PC-3 (cell line): ENCODE measurements around the gene PTPRN. TPM values are rescaled to one million over a fixed set of nuclear protein-coding genes. Genes with fewer than 3 reads are reported as not detected.

Source experiments
- ATAC-seq: fragments of 200-7000 bp; cut with Tn5 transposase; 2 replicates; pipeline ENCODE4 v1.9.1; 2020; ENCODE audit warnings: mild to moderate bottlenecking, moderate library complexity
- BruUV-seq: library from RNA; stranded (reverse); fragments of 400-500 nt; replicated peaks from 2 replicates; lab custom pipeline; 2021; lab: Mats Ljungman, UMichigan
- CTCF ChIA-PET: fragments of 300-600 bp; sonication (Branson Sonifier 250); formaldehyde crosslinking; loops from one replicate; lab custom pipeline; 2022; ENCODE audit warnings: antibody characterized with exemption; lab: Charles Lee
- POLR2A ChIA-PET: fragments of 300-600 bp; sonication (Branson Sonifier 250); formaldehyde crosslinking; loops from one replicate; lab custom pipeline; 2022; ENCODE audit warnings: antibody characterized with exemption; ENCODE audit not compliant: unreplicated experiment; lab: Charles Lee
- DNase-seq: peaks from one replicate; pipeline ENCODE4 v3.0.0-alpha.2; 2015
- H2AFZ ChIP-seq: fragments of 300-600 bp; sonication (generic); 2 replicates; pipeline ENCODE4 v1.6.0; 2016; ENCODE audit warnings: antibody characterized with exemption, low read length
- H3F3A ChIP-seq: fragments of 300-600 bp; sonication (generic); one replicate; pipeline ENCODE4 v1.6.0; 2017; ENCODE audit warnings: antibody characterized with exemption, low read length, control low read depth, mild to moderate bottlenecking; ENCODE audit not compliant: unreplicated experiment
- H3K27ac ChIP-seq: fragments of 300-600 bp; sonication (generic); 2 replicates; pipeline ENCODE4 v1.5.1; 2016; ENCODE audit warnings: mild to moderate bottlenecking, low read length
- H3K27me3 ChIP-seq: fragments of 300-600 bp; sonication (generic); 2 replicates; pipeline ENCODE4 v1.6.1; 2016; ENCODE audit warnings: low read length, mixed read lengths
- H3K36me3 ChIP-seq: fragments of 300-600 bp; sonication (generic); 2 replicates; pipeline ENCODE4 v1.6.1; 2016; ENCODE audit warnings: low read depth, mixed run types, low read length, mixed read lengths
- H3K4me1 ChIP-seq: fragments of 300-600 bp; sonication (generic); 2 replicates; pipeline ENCODE4 v1.5.1; 2016; ENCODE audit warnings: low read length; ENCODE audit not compliant: insufficient read depth
- H3K4me2 ChIP-seq: fragments of 300-600 bp; sonication (generic); 2 replicates; pipeline ENCODE4 v1.6.0; 2016; ENCODE audit warnings: low read length
- H3K4me3 ChIP-seq: fragments of 300-600 bp; sonication (generic); 2 replicates; pipeline ENCODE4 v1.5.1; 2016; ENCODE audit warnings: mild to moderate bottlenecking, low read length, mixed read lengths
- H3K79me2 ChIP-seq: fragments of 300-600 bp; sonication (generic); 2 replicates; pipeline ENCODE4 v1.6.1; 2017; ENCODE audit warnings: low read length, mixed read lengths
- H3K9ac ChIP-seq: fragments of 300-600 bp; sonication (generic); 2 replicates; pipeline ENCODE4 v1.6.0; 2016; ENCODE audit warnings: mild to moderate bottlenecking, low read length
- H3K9me2 ChIP-seq: fragments of 300-600 bp; sonication (generic); replicated peaks from 2 replicates; pipeline ENCODE4 v1.6.1; 2016; ENCODE audit warnings: mixed run types, low read length, mixed read lengths
- H3K9me3 ChIP-seq: fragments of 300-600 bp; sonication (generic); 2 replicates; pipeline ENCODE4 v1.6.1; 2016; ENCODE audit warnings: low read length, mixed read lengths
- H4K20me1 ChIP-seq: fragments of 300-600 bp; sonication (generic); 2 replicates; pipeline ENCODE4 v1.6.1; 2016; ENCODE audit warnings: low read length, mixed read lengths
- EZH2 ChIP-seq: fragments of 300-600 bp; sonication (generic); IDR thresholded peaks from one replicate; pipeline ENCODE4 v1.6.1; 2017; ENCODE audit warnings: antibody characterized with exemption, mild to moderate bottlenecking, low read length; ENCODE audit not compliant: unreplicated experiment
- EZH2phosphoT487 ChIP-seq: fragments of 300-600 bp; sonication (generic); IDR thresholded peaks from 2 replicates; pipeline ENCODE4 v1.6.1; 2018; ENCODE audit warnings: mild to moderate bottlenecking, antibody characterized with exemption, low read length, borderline replicate concordance
- intact Hi-C: fragments of 100-400 bp; cut with micrococcal nuclease; formaldehyde crosslinking; loops from 2 replicates; pipeline ENCODE4 v1.9.0; 2023
- microRNA-seq: library from miRNA; unstranded; fragments of <30 nt; microRNA quantifications from one replicate; pipeline ENCODE4 v1.1.0, GENCODE V29; 2020; ENCODE audit not compliant: unreplicated experiment
- total RNA-seq: library from RNA; depleted of rRNA; stranded (reverse); fragments of >200 nt; gene quantifications from 2 replicates; pipeline ENCODE4 v1.2.3, GENCODE V29; 2014; rRNA removed
- TF ChIP-seq, protein P1 (sequence below): fragments of 300-600 bp; sonication (generic); conservative IDR thresholded peaks from 2 replicates; pipeline ENCODE4 v1.5.1; 2017; ENCODE audit warnings: antibody characterized with exemption, low read depth, mild to moderate bottlenecking, low read length

The PTPRN gene
- total RNA-seq, 1 experiment from 2014 or later, result 0.07 TPM

DNA sequence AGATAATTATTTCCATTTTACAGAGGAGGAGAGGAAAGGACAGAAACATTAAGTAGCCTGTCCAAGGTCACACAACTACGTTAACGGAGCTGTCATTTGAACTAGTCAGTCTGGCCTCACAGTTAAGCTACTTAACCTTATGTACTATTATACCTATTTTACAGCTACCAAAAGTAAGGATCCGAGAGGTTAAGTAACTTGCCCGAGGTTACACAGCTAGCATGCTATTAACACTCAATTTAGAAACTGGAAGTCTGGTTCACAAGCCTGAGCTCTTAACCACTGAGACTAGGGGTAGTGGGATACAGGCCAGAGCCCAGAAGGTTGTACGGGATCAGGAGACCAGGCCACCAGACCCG is 64.4 kb downstream of the PTPRN start:
- Histone ChIP-seq H3F3A (peaks cover 5% of the 10 kb centered on the region), H3K9me3 (no peaks in the 10 kb centered on the region), H3K4me1 (peaks cover 39% of the 10 kb centered on the region), H3K27me3 (no peaks in the 10 kb centered on the region), H3K4me2 (peak overlapping the region; percentile 92), H3K36me3 (peaks cover 8% of the 10 kb centered on the region; the same call in 1 of the 2 replicates), H3K27ac (no peak overlapping the region), H3K79me2 (peaks cover 29% of the 10 kb centered on the region), H2AFZ (peak overlapping the region; percentile 83), H3K4me3 (peak overlapping the region; percentile 88), H4K20me1 (no peaks in the 10 kb centered on the region), H3K9ac (peak overlapping the region; percentile 93), H3K9me2 (no peaks in the 10 kb centered on the region)
- TSS peak; percentile 80 for BruUV-seq
- CTCF ChIA-PET, result interaction anchor here (0.9 to 1.9 kb wide), 2 partner anchors 30 to 50 kb away, joined by 3 to 6 read pairs; no protein-coding TSS in a partner anchor
- POLR2A ChIA-PET, result interaction anchor here (0.5 to 1.4 kb wide), 5 partner anchors 27 to 127 kb away, joined by 3 to 5 read pairs (median 4); no protein-coding TSS in a partner anchor
- TF ChIP-seq, protein P1, sequence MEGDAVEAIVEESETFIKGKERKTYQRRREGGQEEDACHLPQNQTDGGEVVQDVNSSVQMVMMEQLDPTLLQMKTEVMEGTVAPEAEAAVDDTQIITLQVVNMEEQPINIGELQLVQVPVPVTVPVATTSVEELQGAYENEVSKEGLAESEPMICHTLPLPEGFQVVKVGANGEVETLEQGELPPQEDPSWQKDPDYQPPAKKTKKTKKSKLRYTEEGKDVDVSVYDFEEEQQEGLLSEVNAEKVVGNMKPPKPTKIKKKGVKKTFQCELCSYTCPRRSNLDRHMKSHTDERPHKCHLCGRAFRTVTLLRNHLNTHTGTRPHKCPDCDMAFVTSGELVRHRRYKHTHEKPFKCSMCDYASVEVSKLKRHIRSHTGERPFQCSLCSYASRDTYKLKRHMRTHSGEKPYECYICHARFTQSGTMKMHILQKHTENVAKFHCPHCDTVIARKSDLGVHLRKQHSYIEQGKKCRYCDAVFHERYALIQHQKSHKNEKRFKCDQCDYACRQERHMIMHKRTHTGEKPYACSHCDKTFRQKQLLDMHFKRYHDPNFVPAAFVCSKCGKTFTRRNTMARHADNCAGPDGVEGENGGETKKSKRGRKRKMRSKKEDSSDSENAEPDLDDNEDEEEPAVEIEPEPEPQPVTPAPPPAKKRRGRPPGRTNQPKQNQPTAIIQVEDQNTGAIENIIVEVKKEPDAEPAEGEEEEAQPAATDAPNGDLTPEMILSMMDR, result no peak
- TF ChIP-seq EZH2 (no peak), EZH2phosphoT487 (no peak)
- DNase-seq, result no peak
- intact Hi-C loops, result no loop called here
- no peak for ATAC-seq

- Histone ChIP-seq H3K4me1 (peaks cover 25% of the 10 kb centered on the region), H3K9me2 (no peaks in the 10 kb centered on the region), H2AFZ (no peak overlapping the region), H3K27ac (no peak overlapping the region), H3K79me2 (peaks cover 29% of the 10 kb centered on the region), H3K9ac (no peak overlapping the region), H3K4me2 (no peak overlapping the region), H3K36me3 (peaks cover 7% of the 10 kb centered on the region; the same call in 1 of the 2 replicates), H3K4me3 (no peak overlapping the region), H3K27me3 (no peaks in the 10 kb centered on the region), H3K9me3 (no peaks in the 10 kb centered on the region), H3F3A (no peaks in the 10 kb centered on the region), H4K20me1 (no peaks in the 10 kb centered on the region)
- ChIA-PET CTCF (no interaction called here), POLR2A (no interaction called here)
- no peak for DNase-seq
- intact Hi-C loops, result no loop called here
- no peak for ATAC-seq
- no TSS peak for BruUV-seq
- TF ChIP-seq EZH2phosphoT487 (no peak), EZH2 (no peak)
- TF ChIP-seq, protein P1, result no peak
Observed at GRCh38 chr2:219243291-219243761, 65.9 kb downstream of the PTPRN start.

Small RNA genes lying within 50 kb of the gene (microRNA-seq; reads per million reads assigned to microRNA genes)
- not detected for gene MIR153-1

Other genes with a start within 250 kb of the PTPRN start
- 0.07 TPM in 1 of 2 replicates, not detected in the other for gene IHH, start 248.5 kb downstream of the PTPRN start, total RNA-seq
- 16.7 and 18.5 TPM in 2 replicates for gene NHEJ1, start 148.6 kb downstream of the PTPRN start, total RNA-seq
- gene SLC23A3, start 139.4 kb downstream of the PTPRN start, total RNA-seq, result 1.4 and 1.7 TPM in 2 replicates
- gene CNPPD1, start 132.5 kb downstream of the PTPRN start, total RNA-seq, result 38.2 and 44.0 TPM in 2 replicates
- gene RETREG2, start 131.1 kb downstream of the PTPRN start, total RNA-seq, result 61.0 and 87.2 TPM in 2 replicates
- 47.5 and 49.5 TPM in 2 replicates for gene ZFAND2B, start 102.6 kb downstream of the PTPRN start, total RNA-seq
- 21.1 and 23.9 TPM in 2 replicates for gene ABCB6, start 90.4 kb downstream of the PTPRN start, total RNA-seq
- gene ATG9A, start 79.8 kb downstream of the PTPRN start, total RNA-seq, result 59.6 and 77.2 TPM in 2 replicates
- gene ANKZF1, start 79.6 kb downstream of the PTPRN start, total RNA-seq, result 67.9 and 78.5 TPM in 2 replicates
- 6.0 and 6.1 TPM in 2 replicates for gene GLB1L, start 64.0 kb downstream of the PTPRN start, total RNA-seq
- 13.8 and 16.3 TPM in 2 replicates for gene STK16, start 63.9 kb downstream of the PTPRN start, total RNA-seq
- gene TUBA4B, start 56.2 kb downstream of the PTPRN start, total RNA-seq, result not detected in 2 replicates
- 75.4 and 87.9 TPM in 2 replicates for gene TUBA4A, start 55.5 kb downstream of the PTPRN start, total RNA-seq
- gene DNAJB2, start 30.0 kb downstream of the PTPRN start, total RNA-seq, result 62.3 and 98.4 TPM in 2 replicates
- not detected in 2 replicates for gene RESP18, start 23.3 kb upstream of the PTPRN start, total RNA-seq
- 86.2 and 114 TPM in 2 replicates for gene DNPEP, start 78.5 kb upstream of the PTPRN start, total RNA-seq
- not detected in 2 replicates for gene DES, start 109.0 kb upstream of the PTPRN start, total RNA-seq
- gene SPEG, start 125.4 kb upstream of the PTPRN start, total RNA-seq, result 30.7 and 45.2 TPM in 2 replicates
- gene GMPPA, start 189.5 kb upstream of the PTPRN start, total RNA-seq, result 78.1 and 85.7 TPM in 2 replicates
- 0.11 TPM in 1 of 2 replicates, not detected in the other for gene ASIC4, start 205.1 kb upstream of the PTPRN start, total RNA-seq
- gene CHPF, start 234.4 kb upstream of the PTPRN start, total RNA-seq, result 139 and 210 TPM in 2 replicates
- gene TMEM198, start 234.6 kb upstream of the PTPRN start, total RNA-seq, result 1.1 and 5.2 TPM in 2 replicates